Suppressor macrophage treated with lipopolysaccharide for 4 hours (primary cell): ENCODE results near the gene SYNPO2.
"Not testable (repeated sequence)": the region's sequence is repeated elsewhere in the genome, so short reads cannot be mapped to it uniquely, and the experiment has no call there.

Source experiments
- DNase-seq: peaks from one replicate; pipeline ENCODE4 v3.0.0-alpha.2; 2020

Gene SYNPO2

GRCh38 chr4:119037709-119038108 lies 149.1 kb downstream of the SYNPO2 start:
- DNase-seq: no peak

GRCh38 chr4:119038116-119038841 lies 149.6 kb downstream of the SYNPO2 start:
- DNase-seq: peak; percentile 95

DNA sequence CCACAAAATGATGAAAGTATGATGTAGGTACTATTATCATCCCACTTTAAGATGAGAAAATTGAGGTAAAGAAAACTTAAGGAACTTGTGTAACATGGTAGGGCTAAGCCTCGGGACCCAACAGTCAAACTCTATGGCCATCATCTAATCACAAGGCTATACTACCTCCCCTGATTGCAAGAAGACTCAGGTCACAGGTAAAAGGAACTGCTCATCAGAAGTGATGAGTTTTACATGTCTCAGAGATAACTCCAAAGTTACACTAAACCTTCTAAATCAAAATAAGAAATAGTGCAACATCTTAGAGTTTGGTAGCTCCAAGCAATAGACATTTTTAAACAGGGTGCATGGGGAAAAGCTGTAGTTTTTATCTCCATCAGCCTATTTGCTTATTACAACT lies 150.5 kb downstream of the SYNPO2 start:
- DNase-seq: no peak

DNA sequence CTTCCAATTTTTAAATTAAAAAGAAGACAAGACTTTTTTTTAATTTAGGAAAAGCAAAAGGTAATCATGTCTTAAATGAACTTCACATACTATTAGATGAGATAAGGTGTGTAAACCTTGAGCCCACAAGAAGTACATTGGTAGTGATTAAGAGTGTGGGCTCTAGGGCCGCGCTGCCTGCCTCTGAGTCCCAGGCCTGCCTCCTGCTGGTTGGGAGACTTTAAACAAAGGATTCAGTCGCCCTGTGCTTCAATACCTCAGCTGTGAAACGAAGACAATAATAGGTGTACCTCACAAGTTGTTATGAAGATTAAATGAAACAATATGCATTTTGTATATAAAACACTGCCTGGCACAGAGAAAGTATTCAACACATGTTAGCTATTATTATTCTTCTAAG lies 151.1 kb downstream of the SYNPO2 start:
- DNase-seq: no peak

- DNase-seq: no peak
These were observed 151.6 kb downstream of the SYNPO2 start for GRCh38 chr4:119040261-119040660.

DNA sequence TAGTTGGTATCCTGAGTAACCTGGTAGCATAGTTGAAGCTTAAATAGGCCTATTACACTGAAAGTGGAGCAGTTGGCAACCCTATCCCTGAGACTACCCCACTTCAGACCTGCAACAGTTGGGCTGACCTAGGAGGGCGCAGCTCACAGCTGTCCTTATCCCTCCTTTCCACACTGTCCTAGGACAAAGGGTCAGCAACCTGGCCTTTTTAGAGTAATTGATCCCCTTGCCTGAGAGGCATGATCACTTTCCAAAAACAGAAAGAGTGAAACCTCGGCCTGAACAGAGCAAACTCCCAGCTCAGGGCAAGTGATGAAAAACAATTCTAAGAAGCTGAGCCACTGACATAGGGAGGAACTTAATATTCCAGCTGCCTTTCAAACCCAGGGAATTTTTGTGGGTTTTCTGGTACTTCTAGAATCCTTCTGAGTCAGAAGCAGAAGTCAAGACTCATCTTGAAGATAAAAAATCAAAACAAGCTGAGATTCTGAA lies 152.1 kb downstream of the SYNPO2 start:
- peak; percentile 93 for DNase-seq

DNA sequence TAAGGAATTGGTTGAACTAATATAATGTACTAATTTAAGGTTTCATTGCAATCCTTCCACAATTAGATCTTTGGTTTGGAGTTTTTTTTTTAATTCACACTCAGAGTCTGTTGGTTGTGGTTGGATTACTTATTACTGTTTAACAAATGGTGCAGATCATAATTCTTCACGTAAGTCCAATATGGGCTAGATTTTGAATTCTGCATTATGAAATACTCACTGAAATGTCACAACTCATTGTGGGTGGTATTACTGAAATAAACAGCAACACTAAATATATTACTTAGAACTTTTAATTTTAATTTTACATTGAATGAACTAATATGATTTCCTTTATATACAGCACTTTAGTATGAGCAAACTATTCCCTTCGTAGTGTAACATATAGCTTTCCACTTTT lies 152.7 kb downstream of the SYNPO2 start:
- DNase-seq: peak; percentile 44

DNA sequence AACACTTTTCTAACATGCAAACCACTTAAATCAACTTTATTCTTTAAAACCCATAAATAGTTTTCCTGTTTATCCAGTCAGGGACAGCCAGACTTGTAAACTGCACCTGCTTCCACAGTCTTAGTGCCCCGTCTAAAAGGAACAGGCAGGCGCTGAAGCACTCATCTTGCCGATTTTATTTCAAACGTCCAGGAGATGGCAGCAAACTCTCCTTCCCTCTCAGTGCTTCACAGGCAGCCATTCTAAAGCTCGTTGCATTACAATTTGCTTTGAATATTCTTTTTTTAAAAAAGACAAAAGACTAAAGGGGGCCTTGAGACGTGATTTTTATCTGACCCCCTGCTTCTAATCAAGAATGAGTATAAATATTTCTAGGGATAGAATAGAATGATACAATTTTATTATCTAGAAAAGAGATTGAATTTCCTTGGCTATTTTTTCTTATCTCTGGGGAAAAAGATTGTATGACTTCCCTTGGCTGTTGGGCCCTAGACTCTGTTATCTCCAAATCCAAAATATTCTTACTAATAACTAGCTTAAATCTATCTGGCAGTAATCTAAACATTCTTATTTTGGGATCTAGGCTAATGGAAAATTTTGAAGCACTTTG lies 153.4 kb downstream of the SYNPO2 start:
- DNase-seq: peak; percentile 85

- no peak for DNase-seq
These were observed 157.6 kb downstream of the SYNPO2 start for GRCh38 chr4:119046263-119046662.

- not testable (repeated sequence) for DNase-seq
These were observed 158.4 kb downstream of the SYNPO2 start for GRCh38 chr4:119047059-119047458.

DNA sequence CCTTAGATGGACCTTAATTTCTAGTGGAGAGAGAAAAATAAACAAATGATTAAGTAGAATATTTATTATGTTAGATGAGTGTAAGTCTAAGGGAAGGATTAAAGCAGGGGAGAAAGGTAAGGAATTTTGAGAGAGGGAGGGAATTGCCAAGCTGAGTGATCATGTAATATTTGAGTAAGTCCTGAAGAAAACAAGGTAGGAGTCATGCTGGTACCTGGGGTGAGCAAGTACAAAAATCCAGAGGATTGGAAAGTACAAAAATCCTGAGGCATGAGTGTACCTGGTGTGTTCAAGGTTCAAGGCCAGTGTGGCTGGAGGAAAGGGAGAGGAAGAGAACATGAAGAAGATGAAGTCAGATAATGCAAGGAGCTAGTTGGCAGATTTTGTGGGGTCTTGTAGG lies 159.8 kb downstream of the SYNPO2 start:
- no peak for DNase-seq

- DNase-seq: no peak
These were observed 160.7 kb downstream of the SYNPO2 start for GRCh38 chr4:119049342-119049741.

- no peak for DNase-seq
These were observed 162.0 kb downstream of the SYNPO2 start for GRCh38 chr4:119050527-119051090.

- no peak for DNase-seq
These were observed 164.6 kb downstream of the SYNPO2 start for GRCh38 chr4:119053245-119053644.

DNA sequence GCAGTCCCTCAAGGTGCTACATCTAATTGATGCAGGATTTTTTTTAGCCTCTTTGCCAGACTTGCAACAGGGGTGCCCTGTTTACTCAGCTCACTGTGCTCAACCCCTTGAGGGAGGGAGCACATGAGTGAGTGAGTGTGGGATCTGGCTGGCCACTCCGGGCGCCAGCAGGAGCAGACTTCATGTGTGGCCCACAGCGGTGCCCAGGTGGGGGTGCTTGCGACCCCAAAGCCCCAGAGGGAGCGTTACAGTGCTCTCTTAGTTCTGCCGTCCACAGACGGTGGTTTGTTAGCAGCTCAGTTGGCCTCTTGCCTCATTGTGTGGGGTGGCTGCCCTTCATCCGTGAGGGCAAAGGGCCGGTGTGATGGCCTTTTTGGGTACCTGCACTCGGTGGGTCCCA lies 165.3 kb downstream of the SYNPO2 start:
- DNase-seq: no peak

- no peak for DNase-seq
These were observed 168.8 kb downstream of the SYNPO2 start for GRCh38 chr4:119057417-119057816.

GRCh38 chr4:119059221-119059620 lies 170.6 kb downstream of the SYNPO2 start:
- DNase-seq: no peak

DNA sequence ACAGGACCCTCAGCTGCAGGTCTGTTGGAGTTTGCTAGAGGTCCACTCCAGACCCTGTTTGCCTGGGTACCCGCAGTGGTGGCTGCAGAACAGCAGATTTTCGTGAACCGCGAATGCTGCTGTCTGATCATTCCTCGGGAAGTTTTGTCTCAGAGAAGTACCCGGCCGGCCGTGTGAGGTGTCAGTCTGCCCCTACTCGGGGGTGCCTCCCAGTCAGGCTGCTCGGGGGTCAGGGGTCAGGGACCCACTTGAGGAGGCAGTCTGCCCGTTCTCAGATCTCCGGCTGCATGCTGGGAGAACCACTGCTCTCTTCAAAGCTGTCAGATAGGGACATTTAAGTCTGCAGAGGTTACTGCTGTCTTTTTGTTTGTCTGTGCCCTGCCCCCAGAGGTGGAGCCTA lies 178.5 kb downstream of the SYNPO2 start:
- DNase-seq: not testable (repeated sequence)

DNA sequence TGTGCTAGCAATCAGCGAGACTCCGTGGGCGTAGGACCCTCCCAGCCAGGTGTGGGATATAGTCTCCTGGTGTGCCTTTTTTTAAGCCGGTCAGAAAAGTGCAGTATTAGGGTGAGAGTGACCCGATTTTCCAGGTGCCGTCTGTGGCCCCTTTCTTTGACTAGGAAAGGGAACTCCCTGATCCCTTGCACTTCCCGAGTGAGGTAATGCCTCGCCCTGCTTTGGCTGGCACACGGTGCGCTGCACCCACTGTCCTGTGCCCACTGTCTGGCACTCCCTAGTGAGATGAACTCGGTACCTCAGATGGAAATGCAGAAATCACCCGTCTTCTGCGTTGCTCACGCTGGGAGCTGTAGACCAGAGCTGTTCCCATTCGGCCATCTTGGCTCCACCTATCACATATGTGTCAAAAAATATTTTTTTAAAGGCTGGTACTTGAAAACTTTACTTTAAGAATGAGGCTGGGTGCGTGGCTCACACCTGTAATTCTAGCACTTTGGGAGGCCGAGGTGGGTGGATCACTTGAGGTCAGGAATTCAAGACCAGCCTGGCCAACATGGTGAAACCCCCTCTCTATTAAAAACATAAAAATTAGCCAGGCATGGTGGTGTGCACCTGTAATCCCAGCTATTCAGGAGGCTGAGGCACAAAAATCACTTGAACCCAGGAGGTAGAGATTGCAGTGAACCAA lies 179.2 kb downstream of the SYNPO2 start:
- not testable (repeated sequence) for DNase-seq

DNA sequence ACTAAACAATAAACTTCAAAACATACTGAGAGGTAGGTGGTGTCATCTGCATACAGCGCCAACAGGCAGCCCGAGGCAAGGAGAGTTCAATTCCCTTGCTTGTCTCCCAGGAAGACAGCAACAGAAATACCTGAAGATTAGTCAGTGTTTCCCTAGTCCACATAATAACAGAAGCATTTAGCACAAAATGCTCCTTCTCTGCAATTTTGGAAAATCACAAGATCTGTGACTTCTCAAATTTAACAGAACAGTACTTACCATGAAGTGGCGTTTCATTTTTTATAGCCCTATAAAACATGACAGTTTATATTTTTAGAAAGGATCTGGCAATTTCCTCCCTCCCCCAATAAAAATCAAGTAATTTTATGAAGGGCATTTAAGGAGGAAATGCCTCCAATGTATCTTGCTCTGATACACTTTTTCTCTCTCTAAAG lies 179.9 kb downstream of the SYNPO2 start:
- DNase-seq: no peak

GRCh38 chr4:119070301-119070700 lies 181.6 kb downstream of the SYNPO2 start:
- no peak for DNase-seq

- DNase-seq: no peak
These were observed 192.3 kb downstream of the SYNPO2 start for GRCh38 chr4:119080721-119081541.

- DNase-seq: no peak
These were observed 192.8 kb downstream of the SYNPO2 start for GRCh38 chr4:119081542-119081859.
